ENCODE measurements around the gene PHRF1. TPM values are rescaled to one million over a fixed set of nuclear protein-coding genes. Genes with fewer than 3 reads are reported as not detected.
A peak's percentile ranks its signal among the peaks of the same experiment; 100 is the strongest.

PHRF1 gene, protein sequence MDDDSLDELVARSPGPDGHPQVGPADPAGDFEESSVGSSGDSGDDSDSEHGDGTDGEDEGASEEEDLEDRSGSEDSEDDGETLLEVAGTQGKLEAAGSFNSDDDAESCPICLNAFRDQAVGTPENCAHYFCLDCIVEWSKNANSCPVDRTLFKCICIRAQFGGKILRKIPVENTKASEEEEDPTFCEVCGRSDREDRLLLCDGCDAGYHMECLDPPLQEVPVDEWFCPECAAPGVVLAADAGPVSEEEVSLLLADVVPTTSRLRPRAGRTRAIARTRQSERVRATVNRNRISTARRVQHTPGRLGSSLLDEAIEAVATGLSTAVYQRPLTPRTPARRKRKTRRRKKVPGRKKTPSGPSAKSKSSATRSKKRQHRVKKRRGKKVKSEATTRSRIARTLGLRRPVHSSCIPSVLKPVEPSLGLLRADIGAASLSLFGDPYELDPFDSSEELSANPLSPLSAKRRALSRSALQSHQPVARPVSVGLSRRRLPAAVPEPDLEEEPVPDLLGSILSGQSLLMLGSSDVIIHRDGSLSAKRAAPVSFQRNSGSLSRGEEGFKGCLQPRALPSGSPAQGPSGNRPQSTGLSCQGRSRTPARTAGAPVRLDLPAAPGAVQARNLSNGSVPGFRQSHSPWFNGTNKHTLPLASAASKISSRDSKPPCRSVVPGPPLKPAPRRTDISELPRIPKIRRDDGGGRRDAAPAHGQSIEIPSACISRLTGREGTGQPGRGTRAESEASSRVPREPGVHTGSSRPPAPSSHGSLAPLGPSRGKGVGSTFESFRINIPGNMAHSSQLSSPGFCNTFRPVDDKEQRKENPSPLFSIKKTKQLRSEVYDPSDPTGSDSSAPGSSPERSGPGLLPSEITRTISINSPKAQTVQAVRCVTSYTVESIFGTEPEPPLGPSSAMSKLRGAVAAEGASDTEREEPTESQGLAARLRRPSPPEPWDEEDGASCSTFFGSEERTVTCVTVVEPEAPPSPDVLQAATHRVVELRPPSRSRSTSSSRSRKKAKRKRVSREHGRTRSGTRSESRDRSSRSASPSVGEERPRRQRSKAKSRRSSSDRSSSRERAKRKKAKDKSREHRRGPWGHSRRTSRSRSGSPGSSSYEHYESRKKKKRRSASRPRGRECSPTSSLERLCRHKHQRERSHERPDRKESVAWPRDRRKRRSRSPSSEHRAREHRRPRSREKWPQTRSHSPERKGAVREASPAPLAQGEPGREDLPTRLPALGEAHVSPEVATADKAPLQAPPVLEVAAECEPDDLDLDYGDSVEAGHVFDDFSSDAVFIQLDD (N-terminal part only)
- total RNA-seq, result 10 to 100 TPM; 60.2 to 62.0 TPM

DNA sequence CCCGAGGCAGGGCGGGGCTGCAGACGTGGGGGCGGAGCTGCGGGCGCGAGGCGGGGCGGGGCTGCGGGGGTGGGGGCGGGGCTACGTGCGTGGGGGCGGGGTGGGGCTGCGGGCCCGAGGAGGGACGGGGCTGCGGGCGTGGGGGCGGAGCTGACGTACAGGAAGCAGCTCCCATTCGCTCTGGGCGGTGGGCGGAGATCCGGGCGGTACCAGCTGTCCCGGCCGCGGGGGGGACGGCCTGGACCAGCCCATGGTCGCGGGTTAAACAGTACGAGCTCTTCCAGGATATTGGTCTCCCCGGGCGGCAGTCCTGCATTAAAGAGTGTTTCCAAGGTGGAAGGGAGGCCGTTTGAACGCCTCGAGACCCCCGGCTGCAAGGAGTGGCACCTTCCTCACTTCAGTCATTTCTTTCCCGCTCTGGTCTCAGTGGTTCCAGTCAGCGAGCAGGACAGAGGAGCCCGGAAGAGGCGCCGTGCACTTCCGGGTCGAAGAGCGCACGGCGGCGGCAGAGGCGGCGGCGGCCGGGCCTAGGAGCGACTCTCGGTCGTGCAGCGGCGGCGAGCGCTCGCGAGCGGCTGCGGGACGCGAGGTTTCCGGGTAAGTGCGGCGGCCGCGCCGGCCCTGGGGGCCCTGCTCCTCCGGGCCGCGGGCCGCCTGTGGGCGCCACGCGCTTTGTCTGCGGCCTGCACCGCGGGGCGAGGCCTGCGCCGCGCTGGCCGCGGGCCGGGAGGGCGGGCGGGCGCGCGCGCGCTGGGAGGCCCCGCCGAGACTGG lies at the start of gene PHRF1:
PHRF1 (plus strand) TSS at position 475 of the 773 bp plus-strand sequence. CDS start 5,043 bp downstream, outside the sequence.
- H3K27ac Mint-ChIP-seq, result peak within 1 kb of the TSS; percentile 98
- DNase-seq (peak; percentile 96), ATAC-seq (peak; percentile 87)
- peaks cover 8% of the 10 kb centered on the region for H3K36me3 Mint-ChIP-seq
- CTCF ChIA-PET, result interaction anchor here (0.6 to 2.7 kb wide), 9 partner anchors 10 to 151 kb away, joined by 3 to 12 read pairs (median 6); partner anchors contain the start of genes DEAF1 and TMEM80
- H3K4me1 Mint-ChIP-seq, result peaks cover 47% of the 10 kb centered on the region
- H3K27me3 Mint-ChIP-seq, result peaks cover 21% of the 10 kb centered on the region
- peak within 1 kb of the TSS; percentile 85 for H3K4me3 Mint-ChIP-seq
- H3K9me3 Mint-ChIP-seq (ENCODE audit: low read depth), result no peaks in the 10 kb centered on the region

GRCh38 chr11:528166-528814 lies 48.0 kb upstream of the PHRF1 start:
- ATAC-seq (no peak), DNase-seq (no peak)
- CTCF ChIA-PET, result no interaction called here
- Mint-ChIP-seq H3K27me3 (no peaks in the 10 kb centered on the region), H3K9me3 (ENCODE audit: low read depth) (no peaks in the 10 kb centered on the region), H3K27ac (no peak overlapping the region), H3K4me1 (no peaks in the 10 kb centered on the region), H3K4me3 (no peak overlapping the region), H3K36me3 (peaks cover 3% of the 10 kb centered on the region)

DNA sequence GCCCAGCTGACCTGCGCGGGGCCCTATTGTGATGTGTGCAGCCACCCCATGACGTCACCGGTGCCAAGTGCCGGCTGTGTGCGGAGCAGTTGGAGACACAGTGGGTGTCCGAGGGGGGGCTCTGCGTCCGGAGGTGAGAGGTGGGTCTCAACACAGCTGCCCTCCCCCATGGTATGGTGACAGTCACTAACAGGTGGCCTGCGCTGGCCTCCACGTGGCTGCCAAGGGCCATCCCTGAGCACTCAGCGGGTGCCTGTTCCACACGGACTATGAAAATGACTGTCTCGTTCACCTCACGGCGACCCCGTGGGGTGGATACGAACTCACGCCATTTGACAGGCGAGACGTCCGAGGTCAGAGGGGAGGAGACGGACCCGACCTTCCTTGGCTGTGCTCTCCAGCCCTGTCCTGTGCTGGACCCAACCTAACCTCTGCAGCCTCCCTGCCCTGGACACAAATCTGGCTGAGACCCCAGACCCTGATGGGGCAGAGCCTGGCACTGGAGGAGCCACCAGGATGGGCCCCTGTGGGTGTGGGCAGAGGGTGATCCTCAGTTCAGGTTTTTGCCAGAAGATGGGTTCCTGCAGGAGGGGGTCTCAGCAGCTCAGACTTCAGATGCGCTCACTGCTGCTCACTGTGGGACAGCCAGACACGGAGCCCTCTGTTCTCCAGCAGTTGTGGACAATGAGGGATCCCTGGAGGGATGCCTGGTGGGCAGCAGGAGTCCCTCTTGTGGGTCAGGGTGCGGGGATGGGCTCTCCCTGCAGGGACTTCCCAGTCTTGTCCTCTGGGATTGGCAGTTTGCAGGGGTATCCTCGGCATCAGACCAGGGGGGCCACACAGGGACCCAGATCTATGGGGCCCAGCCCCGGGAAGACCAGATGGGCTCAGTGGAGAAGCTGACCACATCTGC lies 47.2 kb upstream of the PHRF1 start:
- no peak for DNase-seq
- peaks cover 4% of the 10 kb centered on the region for H3K36me3 Mint-ChIP-seq
- H3K4me3 Mint-ChIP-seq, result no peak overlapping the region
- ATAC-seq, result no peak
- peaks cover 2% of the 10 kb centered on the region for H3K4me1 Mint-ChIP-seq
- H3K27ac Mint-ChIP-seq, result no peak overlapping the region
- CTCF ChIA-PET, result interaction anchor here (1.0 kb wide), 1 partner anchor 11 kb away, joined by 4 read pairs; no protein-coding TSS in a partner anchor
- H3K27me3 Mint-ChIP-seq, result no peaks in the 10 kb centered on the region
- no peaks in the 10 kb centered on the region for H3K9me3 Mint-ChIP-seq (ENCODE audit: low read depth)

GRCh38 chr11:529728-530411 lies 46.4 kb upstream of the PHRF1 start:
- Mint-ChIP-seq H3K4me3 (no peak overlapping the region), H3K9me3 (ENCODE audit: low read depth) (no peaks in the 10 kb centered on the region), H3K27ac (no peak overlapping the region), H3K4me1 (peaks cover 2% of the 10 kb centered on the region), H3K27me3 (no peaks in the 10 kb centered on the region), H3K36me3 (peaks cover 4% of the 10 kb centered on the region)
- DNase-seq (no peak), ATAC-seq (no peak)
- CTCF ChIA-PET, result interaction anchor here (1.0 kb wide), 1 partner anchor 11 kb away, joined by 4 read pairs; no protein-coding TSS in a partner anchor

GRCh38 chr11:530960-531831 lies 45.1 kb upstream of the PHRF1 start:
- Mint-ChIP-seq H3K9me3 (ENCODE audit: low read depth) (no peaks in the 10 kb centered on the region), H3K4me1 (peaks cover 4% of the 10 kb centered on the region), H3K36me3 (peaks cover 4% of the 10 kb centered on the region), H3K4me3 (no peak overlapping the region), H3K27ac (no peak overlapping the region), H3K27me3 (no peaks in the 10 kb centered on the region)
- DNase-seq (no peak), ATAC-seq (no peak)
- CTCF ChIA-PET, result interaction anchor here (3.6 to 4.4 kb wide), 2 partner anchors 9 to 13 kb away, joined by 13 to 26 read pairs; no protein-coding TSS in a partner anchor

GRCh38 chr11:531919-532526 lies 44.2 kb upstream of the PHRF1 start:
- no peak overlapping the region for H3K4me3 Mint-ChIP-seq
- no peaks in the 10 kb centered on the region for H3K9me3 Mint-ChIP-seq (ENCODE audit: low read depth)
- no peak for DNase-seq
- peaks cover 8% of the 10 kb centered on the region for H3K4me1 Mint-ChIP-seq
- CTCF ChIA-PET, result interaction anchor here (3.6 to 4.4 kb wide), 2 partner anchors 10 to 13 kb away, joined by 13 to 26 read pairs; no protein-coding TSS in a partner anchor
- H3K36me3 Mint-ChIP-seq, result peaks cover 4% of the 10 kb centered on the region
- no peak for ATAC-seq
- no peak overlapping the region for H3K27ac Mint-ChIP-seq
- H3K27me3 Mint-ChIP-seq, result no peaks in the 10 kb centered on the region

GRCh38 chr11:532527-532985 lies 43.7 kb upstream of the PHRF1 start:
- Mint-ChIP-seq H3K4me1 (peaks cover 13% of the 10 kb centered on the region), H3K9me3 (ENCODE audit: low read depth) (no peaks in the 10 kb centered on the region), H3K27ac (no peak overlapping the region), H3K4me3 (no peak overlapping the region), H3K27me3 (no peaks in the 10 kb centered on the region), H3K36me3 (peaks cover 4% of the 10 kb centered on the region)
- ATAC-seq, result no peak
- DNase-seq, result no peak
- CTCF ChIA-PET, result interaction anchor here (3.6 to 4.4 kb wide), 2 partner anchors 11 to 14 kb away, joined by 13 to 26 read pairs; no protein-coding TSS in a partner anchor

DNA sequence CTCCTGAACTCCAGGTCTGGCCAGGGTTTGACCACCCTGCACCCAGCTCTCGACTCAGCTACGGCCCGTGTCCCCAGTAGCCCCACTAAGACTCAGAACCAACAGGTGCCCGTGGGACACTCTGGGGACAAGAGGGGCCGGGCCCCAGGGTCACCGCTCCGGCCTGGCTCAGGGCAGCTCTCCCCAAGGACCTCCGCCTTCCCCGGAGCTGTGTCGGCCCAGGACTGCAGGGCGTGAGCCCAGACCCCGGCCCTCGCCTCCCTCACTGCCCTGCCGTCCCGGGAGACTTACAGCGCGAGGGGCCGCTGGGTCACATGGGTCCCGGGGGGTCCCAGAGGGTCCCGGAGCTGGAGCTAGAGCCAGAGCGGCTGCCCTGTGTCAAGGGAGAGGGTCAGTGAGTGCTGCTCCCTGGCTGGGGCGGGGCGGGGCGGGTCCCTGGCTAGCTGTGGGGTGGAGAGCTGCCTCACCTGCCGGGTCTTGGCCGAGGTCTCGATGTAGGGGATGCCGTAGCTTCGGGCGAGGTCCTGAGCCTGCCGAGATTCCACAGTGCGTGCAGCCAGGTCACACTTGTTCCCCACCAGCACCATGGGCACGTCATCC lies 43.2 kb upstream of the PHRF1 start:
- Mint-ChIP-seq H3K4me1 (peaks cover 18% of the 10 kb centered on the region), H3K4me3 (no peak overlapping the region), H3K36me3 (peaks cover 4% of the 10 kb centered on the region), H3K9me3 (ENCODE audit: low read depth) (no peaks in the 10 kb centered on the region), H3K27me3 (no peaks in the 10 kb centered on the region), H3K27ac (no peak overlapping the region)
- ATAC-seq, result no peak
- CTCF ChIA-PET, result interaction anchor here (3.6 to 4.4 kb wide), 2 partner anchors 11 to 14 kb away, joined by 13 to 26 read pairs; no protein-coding TSS in a partner anchor
- no peak for DNase-seq

- H3K36me3 Mint-ChIP-seq, result peaks cover 4% of the 10 kb centered on the region
- H3K4me1 Mint-ChIP-seq, result peaks cover 22% of the 10 kb centered on the region
- H3K4me3 Mint-ChIP-seq, result no peak overlapping the region
- H3K27me3 Mint-ChIP-seq, result no peaks in the 10 kb centered on the region
- DNase-seq (no peak), ATAC-seq (no peak)
- H3K27ac Mint-ChIP-seq, result no peak overlapping the region
- no peaks in the 10 kb centered on the region for H3K9me3 Mint-ChIP-seq (ENCODE audit: low read depth)
- CTCF ChIA-PET, result interaction anchor here (1.2 to 4.4 kb wide), 4 partner anchors 12 to 194 kb away, joined by 5 to 26 read pairs (median 11); no protein-coding TSS in a partner anchor
Measured at GRCh38 chr11:533586-534395, 42.5 kb upstream of the PHRF1 start.

Data from activated CD8-positive, alpha-beta memory T cell treated with anti-CD3 and anti-CD28 coated beads, Interleukin-2, amount 10 ng/mL, durations not matched to agents 7 days and 5 days (primary cell).